ENCODE measurements around the gene CD7. TPM values are rescaled to one million over a fixed set of nuclear protein-coding genes. Genes with fewer than 3 reads are reported as not detected.

CD7 gene
- total RNA-seq, 1 donor from 2014 or later: 0.46 TPM

GRCh38 chr17:82277851-82278250 lies 39.6 kb downstream of the CD7 start:
- peaks cover 20% of the 10 kb centered on the region for H3K4me1 Mint-ChIP-seq (ENCODE audit: low read depth)

GRCh38 chr17:82276938-82277337 lies 40.5 kb downstream of the CD7 start:
- no peak for TF ChIP-seq CTCF (IDR thresholded peaks at IDR 0.05; ENCODE audit: unreplicated experiment)
- DNase-seq (ENCODE audit: low spot score, unreplicated experiment): no peak
- Mint-ChIP-seq H3K9me3 (ENCODE audit: low read depth) (no peaks in the 10 kb centered on the region), H3K4me3 (ENCODE audit: low read depth) (no peak overlapping the region), H3K27me3 (peaks cover 8% of the 10 kb centered on the region), H3K27ac (peak overlapping the region; percentile 35), H3K36me3 (ENCODE audit: insufficient read depth) (peaks cover 10% of the 10 kb centered on the region), H3K4me1 (ENCODE audit: low read depth) (peaks cover 26% of the 10 kb centered on the region)

More at GRCh38 chr17:82277851-82278250, 39.6 kb downstream of the CD7 start:
- Mint-ChIP-seq H3K27me3 (peaks cover 8% of the 10 kb centered on the region), H3K4me3 (ENCODE audit: low read depth) (no peak overlapping the region), H3K27ac (no peak overlapping the region), H3K9me3 (ENCODE audit: low read depth) (no peaks in the 10 kb centered on the region), H3K36me3 (ENCODE audit: insufficient read depth) (peaks cover 4% of the 10 kb centered on the region)
- no peak for TF ChIP-seq CTCF (IDR thresholded peaks at IDR 0.05; ENCODE audit: unreplicated experiment)
- no peak for DNase-seq (ENCODE audit: low spot score, unreplicated experiment)

- TF ChIP-seq CTCF (IDR thresholded peaks at IDR 0.05; ENCODE audit: unreplicated experiment): no peak
- H3K27ac Mint-ChIP-seq: peak overlapping the region; percentile 85
Measured at GRCh38 chr17:82275326-82275725, 42.1 kb downstream of the CD7 start.

GRCh38 chr17:82274134-82275020 lies 43.0 kb downstream of the CD7 start:
- no peak for DNase-seq (ENCODE audit: low spot score, unreplicated experiment)
- peaks cover 24% of the 10 kb centered on the region for H3K36me3 Mint-ChIP-seq (ENCODE audit: insufficient read depth)
- H3K27me3 Mint-ChIP-seq: peaks cover 4% of the 10 kb centered on the region
- no peak for TF ChIP-seq CTCF (IDR thresholded peaks at IDR 0.05; ENCODE audit: unreplicated experiment)
- H3K27ac Mint-ChIP-seq: peak overlapping the region; percentile 87
- peak overlapping the region; percentile 89 for H3K4me3 Mint-ChIP-seq (ENCODE audit: low read depth)
- H3K9me3 Mint-ChIP-seq (ENCODE audit: low read depth): no peaks in the 10 kb centered on the region
- peaks cover 47% of the 10 kb centered on the region for H3K4me1 Mint-ChIP-seq (ENCODE audit: low read depth)

More at GRCh38 chr17:82275326-82275725, 42.1 kb downstream of the CD7 start:
- peaks cover 37% of the 10 kb centered on the region for H3K4me1 Mint-ChIP-seq (ENCODE audit: low read depth)
- no peak for DNase-seq (ENCODE audit: low spot score, unreplicated experiment)
- H3K9me3 Mint-ChIP-seq (ENCODE audit: low read depth): no peaks in the 10 kb centered on the region
- H3K4me3 Mint-ChIP-seq (ENCODE audit: low read depth): no peak overlapping the region
- peaks cover 19% of the 10 kb centered on the region for H3K36me3 Mint-ChIP-seq (ENCODE audit: insufficient read depth)
- H3K27me3 Mint-ChIP-seq: peaks cover 4% of the 10 kb centered on the region

GRCh38 chr17:82273327-82274133 lies 43.9 kb downstream of the CD7 start, which contains the start of gene CSNK1D:
Gene CSNK1D, minus strand, starts transcription at chr17:82273700. Its CDS starts 319 bp downstream, at chr17:82273381.
- H3K4me1 Mint-ChIP-seq (ENCODE audit: low read depth): peaks cover 50% of the 10 kb centered on the region

More at GRCh38 chr17:82273327-82274133, 43.9 kb downstream of the CD7 start, which contains the start of gene CSNK1D:
- Mint-ChIP-seq H3K4me3 (ENCODE audit: low read depth) (peak within 1 kb of the TSS; percentile 96), H3K27ac (peak within 1 kb of the TSS; percentile 100), H3K36me3 (ENCODE audit: insufficient read depth) (peaks cover 26% of the 10 kb centered on the region), H3K27me3 (peaks cover 4% of the 10 kb centered on the region), H3K9me3 (ENCODE audit: low read depth) (no peaks in the 10 kb centered on the region)
- DNase-seq (ENCODE audit: low spot score, unreplicated experiment): peak; percentile 92
- no peak for TF ChIP-seq CTCF (IDR thresholded peaks at IDR 0.05; ENCODE audit: unreplicated experiment)

Data from progenitor cell of endocrine pancreas (in vitro differentiated cells).